ENCODE results near the gene ACTR2. TPM values are rescaled to one million over a fixed set of nuclear protein-coding genes. Genes with fewer than 3 reads are reported as not detected.
"Not testable (repeated sequence)": the region's sequence is repeated elsewhere in the genome, so short reads cannot be mapped to it uniquely, and the experiment has no call there.

The ACTR2 gene
- total RNA-seq, 1 donor from 2014 or later, result 177 TPM

DNA sequence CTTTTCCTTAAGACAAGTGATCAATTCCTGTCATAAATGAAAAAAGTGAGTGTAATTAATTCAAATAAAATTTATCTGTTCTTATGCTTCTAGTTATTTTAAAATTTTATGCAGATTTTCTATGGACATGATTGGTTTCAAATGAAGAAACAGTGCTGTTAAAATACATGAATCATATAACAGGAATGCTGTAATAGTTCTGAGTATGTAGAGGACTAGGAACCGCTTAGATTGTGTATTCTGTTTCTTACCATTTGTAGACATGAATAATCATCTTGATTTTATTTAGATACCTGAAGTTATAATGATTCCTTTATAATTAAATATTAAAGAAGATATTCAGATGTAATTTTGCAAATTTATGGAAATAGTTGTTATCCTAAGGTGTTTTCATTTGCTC is 3.5 kb downstream of the ACTR2 start:
- ATAC-seq, result no peak

- no peak for ATAC-seq
Measured at GRCh38 chr2:65231892-65232477, 4.4 kb downstream of the ACTR2 start.

- peak; percentile 67 for ATAC-seq
Measured at GRCh38 chr2:65232636-65233035, 5.0 kb downstream of the ACTR2 start.

DNA sequence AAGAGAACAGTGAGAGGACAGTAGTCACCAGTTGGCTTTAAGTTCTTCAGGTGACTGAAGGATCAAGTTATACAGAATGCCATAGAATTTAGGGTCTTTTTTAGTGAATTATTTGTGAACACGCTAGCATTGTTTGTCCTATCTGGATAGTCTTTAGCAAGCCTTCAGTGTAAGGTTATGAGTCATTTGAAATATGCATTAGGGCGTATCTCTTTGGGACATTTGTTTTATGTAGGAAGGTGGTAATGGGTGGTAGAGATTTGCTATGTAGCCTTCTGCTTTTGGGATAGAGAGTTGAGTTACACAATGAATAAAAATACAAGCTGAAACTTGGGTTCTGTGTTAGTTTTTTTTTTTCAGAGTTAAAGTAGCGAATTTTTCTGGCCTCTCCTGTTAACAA is 13.0 kb downstream of the ACTR2 start:
- peak; percentile 45 for ATAC-seq

- not testable (repeated sequence) for ATAC-seq
Measured at GRCh38 chr2:65244452-65244851, 16.8 kb downstream of the ACTR2 start.

- no peak for ATAC-seq
Measured at GRCh38 chr2:65252640-65253039, 25.0 kb downstream of the ACTR2 start.

- no peak for ATAC-seq
Measured at GRCh38 chr2:65255356-65255755, 27.7 kb downstream of the ACTR2 start.

DNA sequence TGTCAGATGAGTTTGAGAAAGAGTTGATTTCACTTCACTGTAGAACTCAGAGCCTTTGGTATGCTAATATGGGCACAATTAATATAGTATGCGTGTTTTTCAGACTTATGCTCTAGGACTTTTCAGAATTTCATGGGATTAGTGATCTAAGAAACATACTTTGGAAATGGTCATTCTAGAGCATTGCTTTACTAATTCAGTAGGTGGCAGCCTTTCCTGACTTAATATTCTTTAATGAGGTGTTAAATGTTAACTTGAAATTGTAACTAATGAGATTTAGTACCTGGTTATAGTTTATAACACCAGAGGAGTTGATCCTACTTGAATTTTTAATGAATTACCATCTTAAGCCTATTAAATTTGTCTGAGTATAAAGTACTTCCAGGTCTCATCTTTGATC is 28.4 kb downstream of the ACTR2 start:
- no peak for ATAC-seq

DNA sequence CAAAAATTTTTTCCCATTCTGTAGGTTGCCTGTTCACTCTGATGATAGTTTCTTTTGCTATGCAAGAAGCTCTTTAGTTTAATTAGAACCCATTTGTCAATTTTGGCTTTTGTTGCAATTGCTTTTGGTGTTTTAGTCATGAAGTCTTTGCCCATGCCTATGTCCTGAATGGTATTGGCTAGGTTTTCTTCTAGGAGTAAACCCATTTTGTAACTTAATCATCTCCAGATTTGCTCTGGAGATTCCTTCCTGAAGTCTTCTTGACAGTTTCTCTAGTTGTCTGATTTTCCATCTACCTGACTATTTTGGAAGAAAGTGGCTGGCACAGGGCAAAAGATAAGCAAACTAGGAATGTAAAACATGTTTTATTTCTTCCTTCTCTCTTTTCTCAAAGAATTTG is 30.2 kb downstream of the ACTR2 start:
- ATAC-seq, result not testable (repeated sequence)

DNA sequence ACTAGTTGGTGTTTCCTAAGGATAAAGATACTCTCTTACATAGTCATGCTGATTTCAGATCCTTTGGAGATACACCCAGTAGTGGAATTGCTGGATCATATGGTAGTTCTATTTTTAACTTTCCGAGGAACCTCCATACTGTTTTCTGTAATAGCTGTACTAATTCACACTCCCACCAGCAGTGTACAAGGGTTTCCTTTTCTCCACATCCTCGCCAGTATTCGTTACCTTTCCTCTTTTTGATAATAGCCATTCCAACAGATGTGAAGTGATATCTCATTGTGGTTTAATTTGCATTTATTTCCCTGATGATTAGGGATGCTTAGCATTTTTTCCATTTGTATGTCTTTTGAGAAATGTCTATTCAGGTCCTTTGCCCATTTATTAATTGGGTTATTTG is 34.0 kb downstream of the ACTR2 start:
- ATAC-seq, result no peak

DNA sequence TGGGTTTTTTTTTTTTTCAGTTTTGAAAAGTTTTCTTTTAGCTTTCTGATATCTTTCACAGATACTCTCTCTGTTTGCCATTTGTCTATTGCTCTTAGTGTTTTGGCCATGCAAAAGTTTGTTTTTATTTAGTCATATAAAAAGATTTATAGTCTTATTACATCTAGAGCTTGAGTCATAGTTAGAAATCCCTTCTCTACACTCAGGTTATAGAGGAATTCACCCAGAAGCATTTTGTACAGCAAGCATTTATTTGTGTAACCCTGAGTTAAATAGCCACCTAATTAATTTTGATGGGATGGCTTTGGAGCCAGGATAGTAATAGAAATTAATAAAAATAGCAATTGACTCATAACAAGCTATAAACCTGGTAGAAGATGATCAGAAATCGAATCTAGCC is 35.6 kb downstream of the ACTR2 start:
- no peak for ATAC-seq

DNA sequence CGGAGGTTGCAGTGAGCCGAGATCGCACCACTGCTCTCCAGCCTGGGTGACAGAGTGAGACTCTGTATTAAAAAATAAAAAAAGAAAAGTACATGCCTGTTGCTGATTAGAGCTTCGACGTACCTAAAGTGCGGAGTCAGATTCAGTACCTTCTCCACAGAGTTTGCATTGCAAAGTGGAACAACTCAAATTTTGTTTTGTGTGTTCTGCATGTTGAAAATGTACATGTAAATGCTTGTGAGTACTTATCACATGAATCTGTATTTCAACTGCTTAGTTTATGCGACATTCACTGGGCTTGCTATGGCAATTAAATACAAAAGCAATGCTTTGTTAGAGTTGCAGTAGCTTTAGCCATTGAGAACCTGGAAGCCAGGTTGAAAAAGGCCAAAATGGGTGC is 36.4 kb downstream of the ACTR2 start:
- ATAC-seq, result no peak

DNA sequence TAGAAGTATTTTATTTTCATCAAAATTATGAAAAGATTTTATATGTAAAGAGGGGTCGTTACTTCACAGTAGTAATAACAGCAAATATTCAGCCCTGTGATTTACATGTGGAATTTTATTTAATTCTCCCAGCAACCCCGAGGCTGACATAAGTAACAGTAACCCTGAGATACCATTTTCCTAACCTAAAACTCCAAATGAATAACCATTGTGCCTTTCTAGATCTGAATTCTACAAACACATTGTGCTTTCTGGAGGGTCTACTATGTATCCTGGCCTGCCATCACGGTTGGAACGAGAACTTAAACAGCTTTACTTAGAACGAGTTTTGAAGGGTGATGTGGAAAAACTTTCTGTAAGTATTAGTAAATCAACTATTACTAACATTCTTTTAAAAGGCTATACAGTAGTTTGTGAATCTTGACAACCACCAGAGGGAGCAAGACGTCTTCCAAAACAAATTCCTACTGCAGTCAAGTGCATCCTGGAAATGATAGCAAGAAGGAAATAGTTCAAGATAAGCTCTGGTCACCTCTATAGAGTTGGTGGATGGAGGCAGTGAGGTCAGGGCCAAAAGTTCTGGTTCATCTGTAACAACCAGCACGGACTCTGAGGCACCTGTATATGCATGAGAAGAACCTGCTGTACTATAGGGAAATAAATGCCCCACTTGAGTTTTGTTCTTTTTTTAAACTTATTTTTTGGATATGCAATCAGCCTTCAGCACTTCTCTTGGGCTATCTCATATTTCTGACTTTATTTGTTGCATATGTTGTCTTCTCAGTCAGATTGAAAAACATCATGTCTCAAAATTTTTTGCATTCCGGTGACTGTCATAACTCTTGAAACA is 37.4 kb downstream of the ACTR2 start:
- peak; percentile 55 for ATAC-seq

GRCh38 chr2:65265671-65266045 is 38.0 kb downstream of the ACTR2 start:
- ATAC-seq, result no peak

DNA sequence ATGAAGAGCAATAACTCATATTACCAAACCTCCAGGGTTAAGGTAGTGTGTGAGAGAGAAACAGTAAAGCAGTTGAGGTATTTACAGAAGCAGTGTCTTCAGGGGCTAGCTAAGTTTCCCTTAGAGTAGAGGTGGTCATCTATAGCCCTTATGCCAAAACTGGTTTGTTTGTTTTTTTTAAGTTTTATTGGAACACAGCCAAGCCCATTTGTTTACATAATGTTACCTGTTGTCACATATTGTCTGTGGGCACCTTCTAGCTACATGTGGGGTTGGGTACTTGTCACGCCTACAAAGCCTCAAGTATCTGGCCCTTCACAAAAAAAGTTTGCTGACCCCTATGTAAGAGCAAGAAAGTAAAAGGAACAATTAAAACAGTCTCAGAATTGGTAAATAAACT is 39.4 kb downstream of the ACTR2 start:
- no peak for ATAC-seq

DNA sequence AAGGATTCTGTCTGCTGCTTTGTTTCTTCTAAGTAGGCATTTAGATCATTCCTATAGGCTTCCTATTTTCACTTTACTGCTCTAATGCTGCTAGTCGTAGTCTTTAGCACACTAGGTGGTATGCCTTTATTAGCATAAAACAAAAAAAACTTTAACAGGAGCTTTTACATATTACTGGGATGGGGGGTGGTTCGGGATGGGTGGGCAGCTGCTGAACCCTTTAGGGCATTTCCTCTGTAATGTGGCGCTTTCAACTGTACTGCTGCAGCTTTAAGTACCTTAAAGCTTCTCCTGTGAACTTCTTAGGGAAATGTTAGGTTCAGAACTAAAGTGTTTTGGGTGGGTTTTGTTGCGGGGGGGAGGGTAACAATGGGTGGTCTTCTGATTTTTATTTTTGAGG is 41.3 kb downstream of the ACTR2 start:
- no peak for ATAC-seq

GRCh38 chr2:65273344-65273743 is 45.7 kb downstream of the ACTR2 start:
- no peak for ATAC-seq

DNA sequence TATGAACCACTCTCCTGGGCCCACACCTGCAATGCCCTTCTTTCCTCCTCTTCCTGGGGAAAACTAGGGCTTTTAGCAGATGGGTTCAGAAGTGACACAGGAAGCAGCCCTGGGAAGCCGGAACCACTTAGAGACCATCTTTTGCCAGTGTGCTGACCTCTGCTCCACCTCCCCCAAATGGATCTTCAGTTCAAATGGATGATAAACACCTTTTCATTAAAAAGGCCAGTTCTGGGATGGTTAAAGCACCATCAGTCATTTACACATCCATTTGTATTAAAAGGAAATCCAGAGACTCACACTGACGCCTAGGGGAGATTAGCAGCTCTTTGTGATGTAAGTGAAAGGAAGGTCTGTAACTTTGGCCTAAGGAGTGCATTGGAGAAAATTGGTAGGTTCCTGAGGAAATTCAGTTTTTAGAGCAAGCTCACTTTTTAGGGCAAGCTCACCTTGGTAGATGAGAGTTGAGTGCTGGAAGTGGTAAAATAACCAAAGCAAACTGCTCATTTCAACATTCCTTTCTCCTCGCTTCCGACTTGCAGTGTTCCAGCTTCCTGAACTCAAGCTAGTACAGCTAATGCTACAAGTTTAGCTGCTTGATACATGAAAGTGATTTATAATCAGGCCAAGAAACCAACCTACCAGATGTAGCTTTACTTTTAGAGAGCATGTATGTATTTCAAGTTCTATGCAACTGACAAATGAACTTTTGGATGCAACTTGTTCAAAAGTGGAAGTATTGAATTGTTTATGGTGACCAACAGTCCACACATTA is 47.7 kb downstream of the ACTR2 start:
- no peak for ATAC-seq

DNA sequence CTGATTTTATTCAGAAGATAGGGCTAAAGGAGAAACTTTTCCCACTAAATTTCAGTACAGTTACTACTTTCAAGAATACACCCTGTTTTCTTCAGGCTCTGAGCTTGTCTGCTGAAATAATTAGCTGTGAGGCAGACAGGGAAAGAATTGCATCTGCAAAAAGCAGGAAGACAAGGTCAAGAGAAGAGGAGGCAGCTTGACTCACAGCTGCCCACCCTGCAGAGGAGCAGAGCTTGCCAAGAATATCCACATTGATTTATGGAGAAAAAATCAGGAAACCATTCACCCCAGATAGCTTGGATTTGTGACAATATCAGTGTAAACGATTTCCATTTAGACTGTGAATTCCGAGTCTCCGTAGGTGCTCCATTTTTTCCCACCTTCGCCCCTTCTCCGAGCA is 49.0 kb downstream of the ACTR2 start:
- no peak for ATAC-seq

- no peak for ATAC-seq
Measured at GRCh38 chr2:65277118-65277517, 49.5 kb downstream of the ACTR2 start.

- no peak for ATAC-seq
Measured at GRCh38 chr2:65277791-65278483, 50.3 kb downstream of the ACTR2 start.

DNA sequence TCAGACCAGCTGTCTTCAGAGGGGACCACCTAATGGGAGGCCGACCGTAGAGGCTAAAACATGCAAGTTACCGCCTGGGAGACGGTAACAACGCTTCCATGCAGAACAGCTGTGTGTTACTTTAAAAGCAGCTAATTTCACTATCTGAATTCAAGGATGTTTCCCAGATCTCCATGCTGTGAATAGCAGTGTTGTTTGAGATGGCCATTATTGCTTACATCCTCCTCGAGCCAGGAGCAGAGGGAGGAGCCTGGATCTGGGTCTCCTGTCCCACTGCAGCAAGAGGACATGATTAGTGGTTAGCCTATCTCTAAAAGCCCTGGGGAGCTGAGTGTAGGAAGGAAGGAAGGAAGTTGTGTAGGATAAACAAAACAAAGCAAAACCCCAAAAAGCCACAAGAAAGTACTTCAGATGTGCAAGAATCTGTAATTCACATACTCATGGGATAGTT is 50.9 kb downstream of the ACTR2 start:
- ATAC-seq, result no peak

DNA sequence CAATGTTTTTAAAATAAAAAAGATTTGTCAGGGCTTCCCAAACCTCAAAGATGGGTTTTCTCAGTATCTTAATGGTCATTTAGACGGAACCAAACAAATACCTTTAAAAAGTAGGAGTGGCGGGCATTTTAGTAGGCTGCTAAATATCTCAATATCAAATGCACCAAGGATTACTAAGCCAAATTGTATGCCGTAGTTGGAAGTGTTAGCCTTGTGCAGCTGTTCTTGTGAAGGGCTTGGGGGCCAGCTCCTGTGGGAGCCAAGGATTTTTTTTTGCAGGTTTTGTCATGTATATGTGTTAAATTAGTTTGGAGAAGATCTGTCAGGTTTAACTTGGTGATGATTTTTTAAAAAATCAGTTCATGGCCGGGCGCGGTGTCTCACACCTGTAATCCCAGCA is 52.1 kb downstream of the ACTR2 start:
- no peak for ATAC-seq

Data from esophagus mucosa (tissue), 1 donor.